NCI-H187 (cell line): ENCODE results near the gene EIF1B.
A peak's percentile ranks its signal among the peaks of the same experiment; 100 is the strongest.

ENCODE experiments used
- DNase-seq, 2 experiments: peaks; one replicate each; lab custom pipeline; 2025; lab: John Stamatoyannopoulos, UW

Gene EIF1B

DNA sequence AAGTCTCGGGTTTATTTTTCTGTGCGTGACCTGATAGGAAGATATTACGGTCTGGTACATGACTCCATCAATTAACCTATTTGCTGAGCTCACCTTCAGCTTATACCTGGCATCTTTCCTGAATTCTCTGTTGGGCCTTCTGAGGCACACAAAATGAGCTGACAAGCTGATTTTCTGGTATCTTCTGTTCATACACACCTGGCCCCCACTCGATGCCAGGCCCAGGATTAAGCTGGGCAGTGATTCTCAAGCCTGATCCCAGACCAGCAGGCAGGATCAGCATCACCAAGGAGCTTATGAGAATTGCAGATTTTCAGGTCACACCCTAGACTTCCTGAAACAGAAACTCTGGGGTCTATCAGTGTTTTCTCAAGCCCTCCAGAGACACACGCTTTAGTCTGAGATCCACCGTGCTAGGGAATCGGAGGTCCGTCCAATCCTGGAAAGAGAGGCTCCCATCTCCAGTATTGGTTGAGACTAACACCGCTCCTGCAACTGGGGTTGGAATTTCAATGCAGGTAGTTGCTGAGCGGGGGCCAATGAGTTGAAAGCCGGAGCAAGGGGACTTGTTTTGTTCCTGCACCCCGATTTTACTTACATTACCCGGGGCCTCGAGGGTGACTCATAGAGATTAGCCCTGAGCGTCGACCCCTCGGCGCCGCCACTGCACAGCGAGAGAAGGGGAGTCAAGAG, 636 bp upstream of the EIF1B start:
- no peak for DNase-seq

DNA sequence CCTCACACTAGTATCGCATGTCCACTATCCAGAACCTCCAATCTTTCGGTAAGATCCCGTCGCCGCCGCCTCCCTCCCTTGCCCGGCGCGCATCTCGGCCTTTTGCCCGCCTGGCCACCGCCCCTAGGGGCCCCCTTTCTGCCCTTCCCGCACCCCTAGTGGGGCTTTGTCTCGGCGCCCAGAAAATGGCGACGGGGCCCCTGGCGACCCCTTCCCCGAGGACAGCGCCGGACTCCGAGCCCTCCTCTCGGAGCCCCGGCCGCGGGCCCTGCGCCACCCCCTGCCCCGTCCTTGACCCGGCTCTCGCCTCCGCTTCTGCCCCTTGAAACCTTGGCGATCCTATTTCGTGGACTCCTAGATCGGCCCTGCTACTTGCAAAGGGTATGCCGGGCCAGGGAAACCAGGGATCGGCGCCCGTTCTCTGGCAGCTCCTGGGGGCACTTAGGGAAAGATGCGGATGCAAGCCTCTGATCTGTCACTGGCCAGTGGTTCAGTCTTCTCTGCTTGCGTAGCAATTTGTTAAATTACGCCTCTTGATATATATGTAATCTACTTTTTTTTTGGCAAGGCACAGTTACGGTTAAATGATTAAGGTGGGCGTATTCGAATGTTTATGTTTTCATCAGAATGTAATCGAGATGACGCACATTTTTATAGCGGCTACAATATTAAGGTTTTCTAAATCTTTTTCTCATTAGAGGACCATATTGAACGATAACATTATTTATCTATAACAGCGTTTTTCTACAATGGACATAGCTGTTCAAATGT, 603 bp downstream of the EIF1B start:
- DNase-seq, result no peak

- no peak for DNase-seq
These were observed 1.2 kb downstream of the EIF1B start for GRCh38 chr3:40310705-40311104.

DNA sequence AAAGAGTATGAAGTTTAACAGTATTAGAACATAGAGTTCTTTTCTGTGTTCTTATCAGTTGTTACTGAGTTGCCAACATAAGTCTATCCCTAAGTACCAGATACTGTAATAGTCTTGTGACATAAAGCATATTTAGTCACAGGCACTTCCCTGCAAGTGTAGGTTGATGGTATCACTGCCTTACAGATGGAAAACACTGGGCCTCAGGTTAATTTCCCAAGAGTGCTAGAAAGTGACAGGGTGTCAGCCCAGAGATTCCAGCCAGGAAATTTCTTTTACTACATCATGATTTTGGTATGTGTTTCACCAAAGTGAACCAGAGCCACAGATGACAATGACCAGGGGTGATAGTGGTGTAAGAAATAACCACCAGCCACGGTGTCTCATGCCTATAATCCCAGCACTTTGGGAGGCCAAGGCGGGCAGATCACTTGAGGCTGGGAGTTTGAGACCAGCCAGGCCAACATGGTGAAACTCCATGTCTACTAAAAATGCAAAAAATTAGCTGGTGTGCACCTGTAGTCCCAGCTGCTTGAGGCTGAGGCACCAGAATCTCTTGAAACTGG, 3.2 kb downstream of the EIF1B start:
- DNase-seq, result no peak

DNA sequence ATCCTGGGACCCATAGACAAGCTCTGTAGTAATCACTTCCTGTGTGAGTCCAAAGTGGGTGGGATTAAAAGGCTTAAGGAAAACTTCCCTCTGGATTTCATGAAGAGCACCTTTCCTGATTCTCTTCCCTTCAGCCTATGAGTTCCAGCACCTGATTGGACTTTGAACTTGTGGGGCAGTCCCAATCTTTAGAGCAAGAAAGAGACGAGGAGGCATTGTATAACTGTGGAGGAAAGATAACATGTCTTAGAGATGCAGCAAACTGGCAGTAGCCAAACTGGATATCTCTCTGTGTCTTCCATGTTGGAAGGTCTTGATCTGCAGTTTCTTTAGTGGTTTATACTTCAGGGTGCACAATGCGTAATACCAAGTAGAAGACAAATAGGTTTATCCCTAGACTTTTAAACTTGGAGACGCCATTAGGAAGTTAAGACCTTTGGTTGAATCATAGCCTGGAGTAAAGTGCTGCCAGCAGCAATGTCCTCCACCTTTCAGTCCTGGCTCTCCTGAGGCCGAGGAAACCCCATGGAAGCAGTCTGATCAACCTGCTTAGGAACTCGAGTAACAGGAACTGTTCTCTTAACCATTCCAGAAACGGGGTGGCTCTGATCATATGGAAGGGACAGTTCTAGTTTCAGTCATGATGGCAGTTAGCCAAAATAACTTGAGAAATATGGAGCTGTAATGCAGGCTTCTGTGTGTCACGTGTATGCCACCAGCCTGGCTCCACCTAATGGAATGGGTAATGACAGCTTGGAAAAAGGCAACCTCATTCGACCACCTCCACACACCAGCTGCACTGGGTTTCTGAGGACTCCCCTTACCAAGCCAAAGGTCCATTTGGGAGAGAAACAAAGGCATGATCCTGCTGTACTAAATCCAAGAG, 4.7 kb downstream of the EIF1B start:
- DNase-seq, result no peak

DNA sequence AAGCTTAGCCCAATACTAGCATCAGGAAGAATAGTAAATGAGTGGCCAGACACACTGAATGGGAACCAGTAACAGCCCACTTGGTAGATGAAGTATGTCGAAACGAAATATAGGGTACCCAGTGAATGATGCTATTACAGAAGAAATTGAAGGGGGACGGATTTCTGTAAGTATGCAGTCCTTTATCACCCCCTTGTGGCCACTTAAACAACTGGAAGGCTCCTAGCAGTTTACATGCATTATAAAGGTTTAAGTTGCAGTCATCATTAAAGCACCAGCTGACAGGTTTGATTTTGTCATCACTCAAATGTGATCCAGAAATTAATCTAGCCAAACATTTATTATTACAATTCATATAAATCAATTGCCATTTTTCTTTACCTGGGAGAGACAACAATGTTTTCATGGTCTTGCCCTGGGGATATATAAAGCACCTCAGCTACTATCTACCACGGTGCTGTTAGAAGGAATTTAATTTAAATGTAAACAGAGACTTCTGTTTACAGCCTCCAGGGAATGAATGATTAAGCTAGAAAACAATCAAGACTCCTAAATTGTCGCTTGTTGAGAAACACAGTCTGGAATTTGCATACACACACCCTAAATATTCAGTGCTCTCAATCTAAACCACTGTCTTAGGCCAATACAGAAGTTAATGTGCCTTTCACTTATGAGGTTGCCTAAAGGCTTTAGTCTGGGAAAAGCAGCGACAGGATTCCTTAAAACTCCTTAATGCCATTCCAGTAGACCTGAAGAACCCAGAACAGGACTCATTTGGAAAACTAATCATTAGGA, 7.8 kb downstream of the EIF1B start:
- DNase-seq, result peak in 1 of 2 experiments; percentile 0

GRCh38 chr3:40321818-40322217, 12.3 kb downstream of the EIF1B start:
- DNase-seq, result no peak

DNA sequence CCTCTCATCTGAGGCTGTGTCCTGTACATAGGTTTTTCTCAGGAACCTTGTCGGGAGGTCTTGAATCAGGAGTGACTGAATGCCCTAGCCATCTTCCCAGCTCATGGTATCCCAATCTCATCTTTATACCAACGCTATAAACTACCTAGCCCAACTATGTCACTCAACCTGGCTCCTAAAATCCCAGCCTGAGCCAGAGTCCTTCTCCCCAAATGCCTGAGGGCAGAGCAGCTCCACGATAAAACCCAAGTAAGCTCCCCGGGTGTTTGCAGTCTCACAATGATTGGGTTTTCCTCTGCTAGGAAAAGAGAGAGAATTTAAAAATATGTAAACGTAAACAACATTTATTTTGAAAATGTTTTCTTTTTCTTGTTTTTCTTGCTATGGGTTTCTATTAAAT, 14.4 kb downstream of the EIF1B start:
- no peak for DNase-seq

DNA sequence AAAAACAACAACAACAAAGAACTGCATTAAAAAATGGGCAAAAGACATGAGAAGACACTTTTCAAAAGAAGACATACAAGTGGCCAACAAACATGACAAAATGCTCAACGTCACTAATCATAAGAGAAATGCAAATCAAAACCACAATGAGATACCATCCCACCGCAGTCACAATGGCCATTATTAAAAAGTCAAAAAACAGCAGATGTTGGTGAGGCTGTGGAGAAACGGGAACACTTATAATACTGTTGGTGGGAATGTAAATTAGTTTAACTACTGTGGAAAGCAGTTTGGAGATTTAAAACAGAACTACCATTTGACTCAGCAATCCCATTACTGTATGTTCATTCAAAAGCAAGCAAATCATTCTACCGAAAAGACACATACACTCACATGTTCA, 15.1 kb downstream of the EIF1B start:
- DNase-seq, result no peak

DNA sequence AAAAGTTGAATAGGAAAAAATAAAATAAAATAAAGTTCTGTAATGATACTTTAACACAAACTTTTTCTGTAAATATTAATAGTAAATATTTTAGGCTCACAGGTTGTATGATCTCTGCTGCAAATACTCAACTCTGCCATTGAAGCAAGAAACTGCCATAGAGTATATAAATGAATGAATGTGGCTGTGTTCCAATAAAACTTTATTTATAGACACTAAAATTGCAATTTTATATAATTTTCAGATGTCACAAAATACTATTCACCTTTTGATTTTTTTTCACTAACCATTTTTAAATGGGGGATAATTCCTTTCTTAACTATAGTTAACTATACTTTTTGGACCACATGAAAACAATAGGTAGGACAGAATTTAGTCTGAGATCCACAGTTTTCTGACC, 16.0 kb downstream of the EIF1B start:
- no peak for DNase-seq

- DNase-seq, result no peak
These were observed 18.9 kb downstream of the EIF1B start for GRCh38 chr3:40328374-40328773.

DNA sequence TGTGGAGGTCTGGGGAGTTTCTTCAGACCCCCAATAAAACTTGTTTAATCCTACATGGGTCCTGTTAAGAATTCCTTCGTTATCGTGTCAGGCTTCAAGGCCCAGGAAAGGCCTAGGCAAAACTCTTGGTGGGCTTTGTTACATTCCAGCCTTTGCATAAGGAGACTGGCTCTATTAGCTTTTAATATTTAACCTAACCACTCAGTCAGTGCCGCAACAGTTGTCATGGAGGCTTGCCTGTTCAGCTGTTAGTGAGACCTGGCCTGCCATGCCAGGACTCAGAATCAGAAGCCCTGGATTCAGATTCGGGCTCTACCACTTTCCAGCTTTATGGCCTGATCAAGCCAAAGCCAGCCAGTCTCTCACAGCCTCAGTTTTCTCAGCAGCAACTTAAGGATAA, 19.6 kb downstream of the EIF1B start:
- no peak for DNase-seq

GRCh38 chr3:40332684-40333083, 23.2 kb downstream of the EIF1B start:
- DNase-seq, result no peak

DNA sequence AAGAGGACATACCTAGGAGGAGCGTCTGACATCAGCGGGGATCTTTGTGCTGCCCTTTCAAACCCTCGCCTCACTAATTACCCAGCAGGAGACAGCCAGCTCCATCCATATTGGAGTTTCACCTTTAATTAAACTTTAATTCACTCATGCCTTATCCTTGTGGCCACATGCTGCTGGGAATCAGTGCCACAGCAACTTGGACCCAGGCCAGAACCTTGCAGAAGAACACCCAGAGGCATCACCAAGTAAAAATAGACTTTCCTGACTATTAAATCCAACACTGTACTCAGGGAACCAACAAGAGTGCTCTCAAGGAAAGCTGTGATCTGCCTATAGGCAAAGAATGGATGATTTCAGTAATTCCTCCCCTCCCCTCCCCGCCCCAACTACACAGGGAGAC, 23.9 kb downstream of the EIF1B start:
- DNase-seq, result no peak

GRCh38 chr3:40333852-40334251, 24.3 kb downstream of the EIF1B start:
- no peak for DNase-seq

DNA sequence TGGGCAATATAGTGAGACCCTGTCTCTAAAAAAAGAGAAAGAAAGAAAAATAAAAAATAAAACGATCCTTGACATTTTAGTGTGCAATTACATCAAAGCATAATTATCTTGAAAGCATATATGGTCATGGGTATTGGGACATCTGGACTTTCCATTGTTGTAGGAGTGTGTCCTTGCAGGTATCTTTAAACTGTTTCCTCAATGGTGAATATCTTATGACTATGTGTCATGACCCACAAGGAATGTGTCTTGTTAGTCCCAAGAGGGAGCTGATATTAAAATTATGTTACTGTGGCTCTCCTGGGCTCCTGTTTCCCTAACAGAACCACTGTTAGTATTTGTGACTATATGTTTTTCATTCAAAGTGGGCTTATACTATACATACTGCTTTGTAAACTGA, 26.6 kb downstream of the EIF1B start:
- DNase-seq, result no peak

DNA sequence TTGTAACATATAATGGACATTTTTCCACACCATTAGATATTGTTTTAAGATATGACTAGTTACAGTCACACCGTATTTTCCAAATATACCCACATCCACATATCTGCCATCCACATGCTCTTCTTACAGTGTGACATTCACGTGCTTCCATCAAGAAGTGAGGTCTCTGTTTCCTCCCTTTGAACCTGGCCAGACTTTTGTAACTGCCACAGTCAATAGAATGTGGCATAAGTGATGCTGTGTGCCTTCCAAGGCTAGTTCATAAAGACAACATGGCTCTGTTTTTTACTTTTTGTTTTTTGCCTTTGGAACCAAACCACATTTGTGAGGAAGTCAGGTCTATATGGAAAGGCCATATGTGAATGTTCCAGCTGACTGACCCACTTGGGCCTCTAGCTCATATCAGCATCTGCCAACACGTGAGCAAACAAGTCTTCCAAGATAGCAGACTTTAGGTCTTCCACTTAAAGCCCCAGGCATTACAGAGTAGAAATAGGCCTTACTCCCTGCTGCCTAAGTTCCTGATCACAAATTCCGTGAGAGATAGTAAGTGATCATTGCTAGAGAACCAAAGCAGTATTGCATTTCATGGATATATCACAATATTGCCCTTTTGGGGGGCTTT, 27.1 kb downstream of the EIF1B start:
- DNase-seq, result no peak

DNA sequence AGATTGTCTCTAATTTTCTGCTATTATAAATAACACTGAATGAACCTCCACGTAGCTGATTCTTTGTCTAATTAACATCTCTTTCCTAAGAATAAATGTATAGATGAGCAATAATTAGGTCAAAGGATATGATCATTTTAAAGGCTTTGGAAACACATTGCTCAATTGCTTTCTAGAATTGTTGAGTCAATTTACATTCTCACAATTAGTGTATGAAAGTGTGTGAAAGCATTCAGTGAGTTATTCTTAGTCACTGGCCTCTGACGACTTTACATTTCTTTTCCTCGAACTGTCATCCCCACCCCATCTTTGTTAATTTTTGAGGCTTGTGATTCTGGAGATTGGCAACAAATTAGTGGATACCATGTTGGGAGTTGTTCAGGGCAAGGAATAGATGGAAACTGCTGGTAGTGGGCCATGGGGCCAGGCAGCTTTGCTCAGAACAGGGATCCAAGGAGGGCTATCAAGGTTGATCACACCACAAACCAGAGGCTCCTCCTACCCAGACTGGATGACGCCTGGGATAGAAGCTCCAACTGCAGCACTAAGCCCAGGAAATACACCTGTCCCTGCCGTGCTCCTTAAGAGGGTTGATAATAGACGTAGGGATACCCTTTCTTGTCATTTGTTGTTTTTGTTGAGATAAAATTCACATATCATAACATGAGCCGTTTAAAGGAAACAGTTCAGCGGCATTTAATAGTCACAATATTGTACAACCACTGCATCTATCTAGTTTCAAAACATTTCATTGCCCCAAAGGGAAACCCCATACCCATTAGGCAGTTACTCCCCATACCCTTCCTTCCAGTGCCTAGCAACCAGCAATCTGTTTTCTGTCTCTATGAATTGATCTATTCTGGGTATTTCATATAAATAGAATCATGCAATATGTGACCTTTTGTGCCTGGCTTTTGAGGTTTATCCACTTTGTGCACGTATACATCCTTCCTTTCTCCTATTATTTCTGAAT, 27.9 kb downstream of the EIF1B start:
- no peak for DNase-seq

DNA sequence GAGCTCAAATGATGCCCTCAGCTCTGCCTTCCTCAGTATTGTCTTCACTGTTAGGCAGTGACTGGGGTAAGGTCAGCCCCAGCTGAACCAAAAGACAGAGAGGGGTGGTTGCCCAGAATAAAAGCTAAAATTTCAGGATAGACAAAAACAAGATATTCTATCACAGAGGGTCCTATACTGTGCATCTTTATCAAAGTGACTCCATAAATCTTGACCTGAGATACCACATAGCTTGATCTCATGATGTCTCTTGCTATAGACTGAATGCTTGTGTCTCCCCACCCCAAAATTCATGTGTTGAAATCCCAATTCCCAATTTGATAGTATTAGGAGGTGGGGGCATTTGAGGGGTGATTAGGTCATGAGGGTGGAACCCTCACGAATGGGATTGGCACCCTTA, 30.4 kb downstream of the EIF1B start:
- no peak for DNase-seq
